Upper lobe of left lung (tissue), 4 donors: ENCODE measurements around the gene SIX6.

Source experiments
- EP300 ChIP-seq, 4 donors: sonication (generic); formaldehyde crosslinking; IDR thresholded peaks; one replicate each; pipeline ENCODE4 v1.5.1; 2017; ENCODE audit warnings: antibody characterized with exemption in 4 of 4, control low read depth in 2 of 4
- POLR2A ChIP-seq, 4 donors: fragments of 450-650 bp; IDR thresholded peaks; one replicate each; pipeline ENCODE4 v1.5.1; 2016 to 2017; ENCODE audit warnings: antibody characterized with exemption in 4 of 4, mild to moderate bottlenecking in 2 of 4
- POLR2AphosphoS5 ChIP-seq, 2 donors: sonication (generic); formaldehyde crosslinking; IDR thresholded peaks; one replicate each; pipeline ENCODE4 v1.5.1; 2017; ENCODE audit warnings: antibody characterized with exemption in 2 of 2
- TF ChIP-seq, protein P1 (sequence below), 6 experiments: fragments of 450-650 bp in 4 of 6; fragments of 200-600 bp in 2 of 6; sonication (generic) in 2 of 6; IDR thresholded peaks; one replicate each; pipeline ENCODE4 v1.5.1; 2016 to 2019; ENCODE audit warnings: antibody characterized with exemption in 6 of 6

GRCh38 chr14:60512973-60513571 lies 4.1 kb downstream of the SIX6 start:
- TF ChIP-seq, protein P1, sequence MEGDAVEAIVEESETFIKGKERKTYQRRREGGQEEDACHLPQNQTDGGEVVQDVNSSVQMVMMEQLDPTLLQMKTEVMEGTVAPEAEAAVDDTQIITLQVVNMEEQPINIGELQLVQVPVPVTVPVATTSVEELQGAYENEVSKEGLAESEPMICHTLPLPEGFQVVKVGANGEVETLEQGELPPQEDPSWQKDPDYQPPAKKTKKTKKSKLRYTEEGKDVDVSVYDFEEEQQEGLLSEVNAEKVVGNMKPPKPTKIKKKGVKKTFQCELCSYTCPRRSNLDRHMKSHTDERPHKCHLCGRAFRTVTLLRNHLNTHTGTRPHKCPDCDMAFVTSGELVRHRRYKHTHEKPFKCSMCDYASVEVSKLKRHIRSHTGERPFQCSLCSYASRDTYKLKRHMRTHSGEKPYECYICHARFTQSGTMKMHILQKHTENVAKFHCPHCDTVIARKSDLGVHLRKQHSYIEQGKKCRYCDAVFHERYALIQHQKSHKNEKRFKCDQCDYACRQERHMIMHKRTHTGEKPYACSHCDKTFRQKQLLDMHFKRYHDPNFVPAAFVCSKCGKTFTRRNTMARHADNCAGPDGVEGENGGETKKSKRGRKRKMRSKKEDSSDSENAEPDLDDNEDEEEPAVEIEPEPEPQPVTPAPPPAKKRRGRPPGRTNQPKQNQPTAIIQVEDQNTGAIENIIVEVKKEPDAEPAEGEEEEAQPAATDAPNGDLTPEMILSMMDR (IDR thresholded peaks at IDR 0.05) = no peak
- TF ChIP-seq POLR2A (IDR thresholded peaks at IDR 0.05) (no peak), POLR2AphosphoS5 (IDR thresholded peaks at IDR 0.05) (no peak), EP300 (IDR thresholded peaks at IDR 0.05) (no peak)
